Ishikawa (cell line): ENCODE measurements around the gene RBM24.

Experiments used
- CEBPB ChIP-seq: IDR thresholded peaks from 2 replicates; pipeline ENCODE4 v1.6.1; 2012
- CREB1 ChIP-seq: IDR thresholded peaks from 2 replicates; pipeline ENCODE4 v1.6.1; 2012; ENCODE audit warnings: low read depth
- EGR1 ChIP-seq: IDR thresholded peaks from 2 replicates; pipeline ENCODE4 v1.6.1; 2012
- EP300 ChIP-seq: IDR thresholded peaks from 2 replicates; pipeline ENCODE4 v1.6.1; 2012; ENCODE audit warnings: borderline replicate concordance
- FOXM1 ChIP-seq: IDR thresholded peaks from 2 replicates; pipeline ENCODE4 v1.6.1; 2012; ENCODE audit warnings: low read depth, borderline replicate concordance
- NFIC ChIP-seq: IDR thresholded peaks from 2 replicates; pipeline ENCODE4 v1.6.1; 2012
- RAD21 ChIP-seq: IDR thresholded peaks from 2 replicates; pipeline ENCODE4 v1.6.1; 2012; ENCODE audit warnings: low read depth
- REST ChIP-seq: IDR thresholded peaks from 2 replicates; pipeline ENCODE4 v1.6.1; 2012; ENCODE audit warnings: low read depth, mild to moderate bottlenecking
- TAF1 ChIP-seq: IDR thresholded peaks from 2 replicates; pipeline ENCODE4 v1.6.1; 2012; ENCODE audit warnings: low read depth, mild to moderate bottlenecking
- TCF12 ChIP-seq: IDR thresholded peaks from 2 replicates; pipeline ENCODE4 v1.6.1; 2012; ENCODE audit warnings: low read depth
- TEAD4 ChIP-seq: IDR thresholded peaks from 2 replicates; pipeline ENCODE4 v1.6.1; 2012
- USF1 ChIP-seq: IDR thresholded peaks from 2 replicates; pipeline ENCODE4 v1.6.1; 2012
- YY1 ChIP-seq: IDR thresholded peaks from 2 replicates; pipeline ENCODE4 v1.6.1; 2012; ENCODE audit warnings: low read depth
- ZBTB7A ChIP-seq: IDR thresholded peaks from 2 replicates; pipeline ENCODE4 v1.6.1; 2012; ENCODE audit warnings: low read depth
- TF ChIP-seq, protein P1 (sequence below): IDR thresholded peaks from 2 replicates; pipeline ENCODE4 v1.6.1; 2012

Gene RBM24

GRCh38 chr6:17271628-17272027 lies 9.5 kb upstream of the RBM24 start:
- TF ChIP-seq TCF12 (no peak), USF1 (no peak), CREB1 (no peak), FOXM1 (no peak), CEBPB (no peak), TEAD4 (no peak), REST (no peak), YY1 (no peak)

DNA sequence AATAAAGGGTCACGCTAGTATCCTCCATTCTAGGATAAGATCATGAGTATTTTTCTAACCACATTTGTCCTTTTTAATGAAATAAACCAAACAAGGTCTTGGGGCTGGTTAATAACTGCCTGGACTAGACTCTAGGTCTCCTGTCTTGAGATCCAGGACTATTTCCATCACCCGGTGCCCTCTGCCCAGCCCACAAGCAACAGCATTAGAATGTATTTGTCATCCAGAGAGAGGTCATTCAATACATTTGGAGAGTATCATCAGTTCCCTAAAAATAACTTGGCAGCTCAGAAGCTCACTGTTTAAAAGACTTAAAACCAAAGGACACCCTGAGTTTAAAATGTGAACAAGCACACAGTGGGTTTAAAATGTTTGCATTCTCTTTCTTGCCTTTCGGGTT lies 4.4 kb upstream of the RBM24 start:
- no peak for TF ChIP-seq EGR1
- no peak for TF ChIP-seq RAD21
- TF ChIP-seq CREB1, result no peak
- no peak for TF ChIP-seq ZBTB7A
- no peak for TF ChIP-seq NFIC
- TF ChIP-seq REST, result no peak
- no peak for TF ChIP-seq YY1
- no peak for TF ChIP-seq EP300
- TF ChIP-seq, protein P1, sequence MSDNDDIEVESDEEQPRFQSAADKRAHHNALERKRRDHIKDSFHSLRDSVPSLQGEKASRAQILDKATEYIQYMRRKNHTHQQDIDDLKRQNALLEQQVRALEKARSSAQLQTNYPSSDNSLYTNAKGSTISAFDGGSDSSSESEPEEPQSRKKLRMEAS, result no peak
- TF ChIP-seq TAF1, result no peak
- no peak for TF ChIP-seq USF1
- no peak for TF ChIP-seq TCF12
- TF ChIP-seq FOXM1, result no peak
- TF ChIP-seq CEBPB, result no peak
- TF ChIP-seq TEAD4, result no peak

DNA sequence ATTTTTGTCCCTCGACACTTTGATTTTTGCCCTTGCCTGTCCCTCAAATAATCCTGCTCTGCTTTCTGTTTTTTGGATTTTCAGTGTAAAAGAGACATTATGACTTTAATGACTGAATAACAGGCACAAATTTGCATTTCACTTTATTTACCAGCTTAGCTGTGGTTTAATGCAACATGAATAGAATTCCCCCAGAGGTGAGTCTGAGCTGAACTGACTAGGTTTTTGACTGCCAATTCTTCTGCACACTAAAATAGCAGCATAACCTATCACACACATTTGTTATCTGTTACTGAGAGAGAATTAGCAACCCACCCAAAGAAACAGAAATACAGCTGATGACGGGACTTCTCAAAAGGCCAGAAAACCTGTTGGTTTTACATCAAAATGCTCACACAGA lies 3.9 kb upstream of the RBM24 start:
- no peak for TF ChIP-seq USF1
- no peak for TF ChIP-seq YY1
- no peak for TF ChIP-seq TAF1
- TF ChIP-seq CEBPB, result no peak
- TF ChIP-seq, protein P1, result no peak
- TF ChIP-seq NFIC, result no peak
- TF ChIP-seq REST, result no peak
- TF ChIP-seq RAD21, result no peak
- no peak for TF ChIP-seq EP300
- TF ChIP-seq ZBTB7A, result no peak
- no peak for TF ChIP-seq TCF12
- no peak for TF ChIP-seq CREB1
- TF ChIP-seq TEAD4, result no peak
- TF ChIP-seq FOXM1, result no peak
- TF ChIP-seq EGR1, result no peak

- TF ChIP-seq YY1 (no peak), ZBTB7A (no peak), CEBPB (no peak), TEAD4 (no peak), CREB1 (no peak)
- TF ChIP-seq, protein P1, result no peak
Observed at GRCh38 chr6:17278289-17279063, 2.7 kb upstream of the RBM24 start.
